Measurements from ENCODE around the gene NCCRP1. TPM values are rescaled to one million over a fixed set of nuclear protein-coding genes. Genes with fewer than 3 reads are reported as not detected.

The NCCRP1 gene
- total RNA-seq, 4 donors from 2014 or later = not detected

DNA sequence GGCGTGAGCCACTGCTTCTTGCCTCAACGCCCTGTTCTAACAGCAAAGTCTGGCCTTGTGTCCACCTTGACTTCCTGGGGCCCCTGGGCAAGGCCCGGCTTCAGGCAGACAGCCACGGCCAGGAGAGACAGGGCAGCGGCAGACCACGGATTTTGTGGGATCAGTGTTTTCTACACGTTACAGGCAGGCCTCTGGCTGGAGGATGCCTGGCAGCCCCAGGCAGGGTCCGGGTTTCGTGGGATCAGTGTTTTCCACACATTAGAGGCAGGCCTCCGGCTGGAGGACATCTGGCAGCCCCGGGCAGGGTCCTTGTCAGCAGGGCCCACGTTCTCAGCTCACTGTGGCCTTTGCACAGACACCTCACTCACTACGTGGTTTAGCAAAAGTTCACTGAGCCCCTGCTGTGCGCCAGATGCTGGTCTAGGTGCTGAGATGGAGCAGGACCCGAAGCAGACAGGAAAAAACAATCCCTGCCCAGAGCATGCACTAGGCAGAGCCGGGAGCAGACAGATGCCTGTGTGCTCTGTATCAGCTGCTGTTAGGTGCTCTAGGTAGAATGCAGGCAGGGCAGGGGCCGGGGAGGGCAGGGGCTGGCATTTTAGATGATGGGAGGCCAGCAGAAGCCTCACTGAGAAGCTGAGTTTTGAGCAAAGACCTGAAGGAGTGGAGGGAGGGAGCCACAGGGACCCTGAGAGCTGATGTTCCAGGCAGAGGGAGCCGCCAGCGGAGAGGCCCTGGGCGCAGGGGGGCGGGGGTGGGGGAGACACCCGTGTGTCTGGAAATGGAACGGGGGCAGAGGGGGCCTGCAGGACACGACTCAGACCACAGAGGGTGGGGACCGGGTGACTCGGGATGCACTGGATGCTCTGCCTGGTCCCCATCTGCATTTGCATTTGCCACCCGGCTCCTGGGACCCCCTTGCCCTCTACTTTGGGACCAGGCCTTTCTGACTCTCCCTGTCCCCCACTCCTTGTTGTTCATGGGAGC, 25.0 kb upstream of the NCCRP1 start:
- TF ChIP-seq, protein P1, sequence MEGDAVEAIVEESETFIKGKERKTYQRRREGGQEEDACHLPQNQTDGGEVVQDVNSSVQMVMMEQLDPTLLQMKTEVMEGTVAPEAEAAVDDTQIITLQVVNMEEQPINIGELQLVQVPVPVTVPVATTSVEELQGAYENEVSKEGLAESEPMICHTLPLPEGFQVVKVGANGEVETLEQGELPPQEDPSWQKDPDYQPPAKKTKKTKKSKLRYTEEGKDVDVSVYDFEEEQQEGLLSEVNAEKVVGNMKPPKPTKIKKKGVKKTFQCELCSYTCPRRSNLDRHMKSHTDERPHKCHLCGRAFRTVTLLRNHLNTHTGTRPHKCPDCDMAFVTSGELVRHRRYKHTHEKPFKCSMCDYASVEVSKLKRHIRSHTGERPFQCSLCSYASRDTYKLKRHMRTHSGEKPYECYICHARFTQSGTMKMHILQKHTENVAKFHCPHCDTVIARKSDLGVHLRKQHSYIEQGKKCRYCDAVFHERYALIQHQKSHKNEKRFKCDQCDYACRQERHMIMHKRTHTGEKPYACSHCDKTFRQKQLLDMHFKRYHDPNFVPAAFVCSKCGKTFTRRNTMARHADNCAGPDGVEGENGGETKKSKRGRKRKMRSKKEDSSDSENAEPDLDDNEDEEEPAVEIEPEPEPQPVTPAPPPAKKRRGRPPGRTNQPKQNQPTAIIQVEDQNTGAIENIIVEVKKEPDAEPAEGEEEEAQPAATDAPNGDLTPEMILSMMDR (IDR thresholded peaks at IDR 0.05; ENCODE audit: low read depth) = no peak

GRCh38 chr19:39172700-39173501, 23.9 kb upstream of the NCCRP1 start:
- TF ChIP-seq, protein P1 (IDR thresholded peaks at IDR 0.05; ENCODE audit: low read depth) = no peak

GRCh38 chr19:39173502-39173991, 23.2 kb upstream of the NCCRP1 start:
- TF ChIP-seq, protein P1 (IDR thresholded peaks at IDR 0.05; ENCODE audit: low read depth) = no peak

- TF ChIP-seq, protein P1 (IDR thresholded peaks at IDR 0.05; ENCODE audit: low read depth) = no peak
Measured at GRCh38 chr19:39174142-39174541, 22.6 kb upstream of the NCCRP1 start.

- TF ChIP-seq, protein P1 (IDR thresholded peaks at IDR 0.05; ENCODE audit: low read depth) = no peak
Measured at GRCh38 chr19:39174558-39175544, 21.9 kb upstream of the NCCRP1 start.

DNA sequence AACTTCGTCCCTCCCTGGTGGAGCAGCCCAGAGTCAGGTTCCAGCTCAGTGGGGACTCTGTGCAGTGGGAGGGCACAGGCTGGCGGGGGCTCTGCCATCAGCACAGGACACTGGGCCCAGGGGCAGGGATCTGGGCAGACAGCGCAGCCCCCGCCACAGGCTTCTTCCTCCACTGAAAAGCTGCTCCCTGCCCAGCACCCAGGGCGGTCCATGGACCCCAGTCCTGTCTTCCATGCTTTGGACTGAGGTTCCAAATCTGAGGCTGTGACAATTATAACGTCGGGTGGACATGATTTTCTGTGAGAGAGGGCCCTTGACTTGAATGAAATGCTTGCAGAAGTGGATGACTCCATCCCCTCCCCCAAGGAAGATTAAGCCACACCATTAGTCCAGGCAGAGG, 21.2 kb upstream of the NCCRP1 start:
- TF ChIP-seq, protein P1 (IDR thresholded peaks at IDR 0.05; ENCODE audit: low read depth) = no peak

Measured in subcutaneous adipose tissue (tissue), 4 donors.